HCT116 (cell line): Measurements from ENCODE around the gene PVR. TPM values are rescaled to one million over a fixed set of nuclear protein-coding genes. Genes with fewer than 3 reads are reported as not detected.
A peak's percentile ranks its signal among the peaks of the same experiment; 100 is the strongest.

Source experiments
- ATAC-seq: fragments of 200-7000 bp; cut with Tn5 transposase; 2 replicates; pipeline ENCODE4 v1.9.1; 2020; ENCODE audit warnings: mild to moderate bottlenecking, moderate library complexity
- BruUV-seq: library from RNA; stranded (reverse); fragments of 400-500 nt; replicated peaks from 2 replicates; lab custom pipeline; 2021; lab: Mats Ljungman, UMichigan
- CTCF ChIA-PET: fragments of 300-600 bp; sonication (Branson Sonifier 250); formaldehyde crosslinking; loops from one replicate; lab custom pipeline; 2021; ENCODE audit warnings: antibody characterized with exemption; lab: Charles Lee
- POLR2A ChIA-PET: fragments of 300-600, 350-600 bp; sonication (Branson Sonifier 250); formaldehyde crosslinking; loops from one replicate; lab custom pipeline; 2021; ENCODE audit warnings: antibody characterized with exemption; lab: Charles Lee
- RAD21 ChIA-PET, 2 experiments: fragments of 300-600 bp; sonication (Branson Sonifier 250); formaldehyde crosslinking; loops; one replicate each; lab custom pipeline; 2023; ENCODE audit warnings: low total read pairs in 2 of 2; ENCODE audit not compliant: uncharacterized antibody in 2 of 2, unreplicated experiment in 2 of 2, low non-redundant PET in 1 of 2; lab: Charles Lee
- DNase-seq: peaks from one replicate; pipeline ENCODE4 v3.0.0-alpha.2; 2010; ENCODE audit warnings: low read depth, low spot score
- H2AFZ ChIP-seq: fragments of 200-600 bp; shearing (Covaris generic), sonication (generic); 2 replicates; pipeline ENCODE4 v1.6.1; 2017; ENCODE audit warnings: low read depth, mixed run types, mixed read lengths, antibody characterized with exemption, low read length; ENCODE audit not compliant: poor library complexity, severe bottlenecking
- H3K27ac ChIP-seq: 2 replicates; pipeline ENCODE4 v1.5.1; 2012; ENCODE audit warnings: low read depth, low read length
- H3K27me3 ChIP-seq: fragments of 200-600 bp; sonication (generic); 2 replicates; pipeline ENCODE4 v1.6.1; 2016; ENCODE audit warnings: mixed run types, low read length, mixed read lengths; ENCODE audit not compliant: insufficient read depth
- H3K36me3 ChIP-seq, 2 experiments: fragments of 200-500 bp in 1 of 2; fragments of 200-600 bp in 1 of 2; sonication (Bioruptor generic) in 1 of 2; sonication (generic) in 1 of 2; 2 replicates each; pipeline versions ENCODE4 v1.5.1 to v1.6.1; 2014 to 2016; ENCODE audit warnings: low read length in 2 of 2, inconsistent platforms in 1 of 2, mixed read lengths in 1 of 2, mixed run types in 1 of 2; ENCODE audit not compliant: insufficient read depth in 2 of 2, control insufficient read depth in 1 of 2
- H3K4me1 ChIP-seq, 2 experiments: fragments of 200-600 bp in 1 of 2; sonication (generic) in 1 of 2; 2 replicates each; pipeline versions ENCODE4 v1.5.1 to v1.6.1; 2012 to 2017; ENCODE audit warnings: low read length in 2 of 2, inconsistent platforms in 1 of 2, mild to moderate bottlenecking in 1 of 2, mixed read lengths in 1 of 2, mixed run types in 1 of 2, moderate library complexity in 1 of 2; ENCODE audit not compliant: insufficient read depth in 2 of 2, control insufficient read depth in 1 of 2
- H3K4me2 ChIP-seq: fragments of 200-600 bp; sonication (generic); 2 replicates; pipeline ENCODE4 v1.6.1; 2017; ENCODE audit warnings: mixed run types, low read length, mixed read lengths
- H3K4me3 ChIP-seq, 2 experiments: fragments of 200-600 bp in 1 of 2; sonication (generic) in 1 of 2; replicated peaks in 1 of 2; 2 replicates each; pipeline ENCODE4 v1.5.1; 2011 to 2016; ENCODE audit warnings: low read length in 2 of 2, control low read depth in 1 of 2, low read depth in 1 of 2, mild to moderate bottlenecking in 1 of 2, mixed read lengths in 1 of 2, mixed run types in 1 of 2
- H3K79me2 ChIP-seq: fragments of 200-600 bp; sonication (generic); 2 replicates; pipeline ENCODE4 v1.6.1; 2017; ENCODE audit warnings: mild to moderate bottlenecking, mixed run types, low read length, moderate library complexity, mixed read lengths; ENCODE audit not compliant: insufficient read depth
- H3K9ac ChIP-seq: fragments of 200-600 bp; sonication (generic); 2 replicates; pipeline ENCODE4 v1.6.1; 2016; ENCODE audit warnings: low read length, mixed read lengths
- H3K9me2 ChIP-seq: fragments of 200-600 bp; sonication (generic), shearing (Covaris generic); 2 replicates; pipeline ENCODE4 v1.6.1; 2017; ENCODE audit warnings: mixed run types, mild to moderate bottlenecking, moderate library complexity; ENCODE audit not compliant: insufficient read depth
- H3K9me3 ChIP-seq, 2 experiments: fragments of 200-500 bp in 1 of 2; fragments of 200-600 bp in 1 of 2; sonication (Bioruptor generic) in 1 of 2; sonication (generic) in 1 of 2; 2 replicates each; pipeline ENCODE4 v1.6.1; 2014 to 2017; ENCODE audit warnings: low read length in 2 of 2, mixed read lengths in 2 of 2, inconsistent platforms in 1 of 2, low read depth in 1 of 2, mild to moderate bottlenecking in 1 of 2, mixed run types in 1 of 2, moderate library complexity in 1 of 2; ENCODE audit not compliant: control insufficient read depth in 1 of 2, insufficient read depth in 1 of 2
- H4K20me1 ChIP-seq: fragments of 200-600 bp; sonication (generic), shearing (Covaris generic); 2 replicates; pipeline ENCODE4 v1.6.1; 2017; ENCODE audit warnings: mixed run types, mild to moderate bottlenecking, moderate library complexity; ENCODE audit not compliant: insufficient read depth
- CBX3 ChIP-seq: IDR thresholded peaks from 2 replicates; pipeline ENCODE4 v1.6.1; 2012; ENCODE audit warnings: low read depth
- CEBPB ChIP-seq: IDR thresholded peaks from 2 replicates; pipeline ENCODE4 v1.6.1; 2012; ENCODE audit warnings: low read depth
- CTCF ChIP-seq, 3 experiments: fragments of 200-600 bp in 1 of 3; sonication (generic) in 1 of 3; IDR thresholded peaks in 2 of 3; conservative IDR thresholded peaks in 1 of 3; 2 replicates each; pipeline ENCODE4 v1.5.1; 2012 to 2017; ENCODE audit warnings: low read depth in 2 of 3, low read length in 2 of 3, antibody characterized with exemption in 1 of 3, borderline replicate concordance in 1 of 3, control low read depth in 1 of 3, mild to moderate bottlenecking in 1 of 3, mixed read lengths in 1 of 3, mixed run types in 1 of 3, moderate library complexity in 1 of 3; ENCODE audit not compliant: insufficient read depth in 1 of 3
- EGR1 ChIP-seq: IDR thresholded peaks from 2 replicates; pipeline ENCODE4 v1.6.1; 2012; ENCODE audit warnings: low read depth
- ELF1 ChIP-seq: IDR thresholded peaks from 2 replicates; pipeline ENCODE4 v1.6.1; 2012; ENCODE audit warnings: low read depth, borderline replicate concordance
- EZH2phosphoT487 ChIP-seq: fragments of 200-600 bp; IDR thresholded peaks from 2 replicates; pipeline ENCODE4 v1.6.1; 2018; ENCODE audit warnings: antibody characterized with exemption, borderline replicate concordance
- FOSL1 ChIP-seq: IDR thresholded peaks from 2 replicates; pipeline ENCODE4 v1.6.1; 2012; ENCODE audit warnings: low read depth
- JUND ChIP-seq: IDR thresholded peaks from 2 replicates; pipeline ENCODE4 v1.6.1; 2012
- MAX ChIP-seq: IDR thresholded peaks from 2 replicates; pipeline ENCODE4 v1.6.1; 2012
- POLR2AphosphoS5 ChIP-seq: IDR thresholded peaks from 2 replicates; pipeline ENCODE4 v1.6.1; 2011; ENCODE audit warnings: mild to moderate bottlenecking, low read depth, low read length, moderate library complexity
- RAD21 ChIP-seq: IDR thresholded peaks from 2 replicates; pipeline ENCODE4 v1.6.1; 2012; ENCODE audit warnings: low read depth, mild to moderate bottlenecking
- SIN3A ChIP-seq: IDR thresholded peaks from 2 replicates; pipeline ENCODE4 v1.6.1; 2012; ENCODE audit warnings: low read depth
- SP1 ChIP-seq: IDR thresholded peaks from 2 replicates; pipeline ENCODE4 v1.6.1; 2012; ENCODE audit warnings: low read depth
- SRF ChIP-seq: IDR thresholded peaks from 2 replicates; pipeline ENCODE4 v1.6.1; 2012; ENCODE audit warnings: low read depth
- TCF7L2 ChIP-seq: IDR thresholded peaks from 2 replicates; pipeline ENCODE4 v1.7.0; 2011; ENCODE audit warnings: borderline replicate concordance, inconsistent platforms; ENCODE audit not compliant: insufficient read depth, insufficient read length; ENCODE audit errors: extremely low read depth
- YY1 ChIP-seq: IDR thresholded peaks from 2 replicates; pipeline ENCODE4 v1.6.1; 2011; ENCODE audit warnings: low read length, low read depth, moderate library complexity, mild to moderate bottlenecking; ENCODE audit not compliant: insufficient replicate concordance; ENCODE audit errors: extremely low read depth
- ZFX ChIP-seq: fragments of 450-650 bp; IDR thresholded peaks from 2 replicates; pipeline ENCODE4 v1.6.1; 2017
- ZNF274 ChIP-seq: fragments of 200-500 bp; sonication (Bioruptor generic); IDR thresholded peaks from 2 replicates; pipeline ENCODE4 v1.6.1; 2014; ENCODE audit warnings: mild to moderate bottlenecking, low read depth, low read length, inconsistent platforms
- intact Hi-C: fragments of 100-400 bp; cut with micrococcal nuclease; formaldehyde crosslinking; loops from 2 replicates; pipeline ENCODE4 v1.10.0; 2022
- total RNA-seq: library from RNA; stranded (reverse); gene quantifications from one replicate; pipeline ENCODE4 v1.2.1, GENCODE V29; 2021; ENCODE audit not compliant: unreplicated experiment
- TF ChIP-seq, protein P1 (sequence below): IDR thresholded peaks from 2 replicates; pipeline ENCODE4 v1.6.1; 2012

PVR gene
- total RNA-seq, 1 experiment from 2014 or later = 62.0 TPM

GRCh38 chr19:44685877-44686276, 42.2 kb downstream of the PVR start:
- Histone ChIP-seq H3K36me3 (no peaks in the 10 kb centered on the region), H3K27me3 (no peaks in the 10 kb centered on the region), H3K4me2 (peak overlapping the region; percentile 66), H3K27ac (peak overlapping the region; percentile 69), H3K9me3 (no peaks in the 10 kb centered on the region), H3K4me3 (no peak overlapping the region), H3K9me2 (no peaks in the 10 kb centered on the region), H3K79me2 (no peaks in the 10 kb centered on the region), H4K20me1 (no peaks in the 10 kb centered on the region), H3K9ac (peak overlapping the region; percentile 13; the same call in 1 of the 2 replicates), H2AFZ (no peak overlapping the region), H3K4me1 (peaks cover 44 to 77% of the 10 kb centered on the region in 2 experiments)
- no TSS peak for BruUV-seq
- TF ChIP-seq SP1 = no peak
- no peak for TF ChIP-seq EZH2phosphoT487
- no peak for TF ChIP-seq POLR2AphosphoS5
- TF ChIP-seq YY1 = no peak
- no peak for TF ChIP-seq CTCF (IDR thresholded peaks at IDR 0.05 in 2 of 3, conservative IDR thresholded peaks at IDR 0.05 in 1 of 3; ENCODE audit: borderline replicate concordance in 1 of 3, insufficient read depth in 1 of 3, low read depth in 2 of 3, low read length in 2 of 3)
- no peak for TF ChIP-seq RAD21
- DNase-seq = no peak
- POLR2A ChIA-PET = interaction anchor here (1.0 kb wide), 1 partner anchor 9 kb away, joined by 3 read pairs; no protein-coding TSS in a partner anchor
- intact Hi-C loops = loop anchor here (10.0 kb wide), 1 partner anchor 159 kb away; the partner anchor contains the start of gene NECTIN2
- ATAC-seq = no peak
- CTCF ChIA-PET = interaction anchor here (1.1 to 1.8 kb wide), 3 partner anchors 9 to 109 kb away, joined by 3 to 8 read pairs (median 8); no protein-coding TSS in a partner anchor
- RAD21 ChIA-PET = interaction anchor here in 1 of 2 experiments (0.7 kb wide), 1 partner anchor 31 kb away, joined by 7 read pairs; no protein-coding TSS in a partner anchor

DNA sequence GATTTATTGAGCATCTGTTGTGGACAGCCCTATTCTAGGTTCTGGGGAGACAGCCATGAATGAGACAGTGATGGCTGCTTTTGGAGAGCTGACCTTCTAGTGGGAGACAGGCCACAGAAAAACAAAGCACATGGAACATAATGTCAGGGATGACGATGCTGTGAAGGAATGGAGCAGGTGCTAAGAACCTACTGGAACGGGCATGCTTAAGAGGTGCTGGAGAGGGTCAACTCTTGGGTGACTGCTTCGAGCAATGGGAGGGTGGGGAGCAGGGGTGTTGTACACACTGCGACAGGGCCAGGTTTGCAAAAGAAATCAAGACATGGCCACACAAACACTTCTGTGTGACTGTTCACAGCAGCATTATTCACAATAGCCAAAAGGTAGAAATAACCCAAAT, 43.2 kb downstream of the PVR start:
- Histone ChIP-seq H2AFZ (no peak overlapping the region), H4K20me1 (no peaks in the 10 kb centered on the region), H3K36me3 (no peaks in the 10 kb centered on the region), H3K27me3 (no peaks in the 10 kb centered on the region), H3K4me2 (no peak overlapping the region), H3K79me2 (no peaks in the 10 kb centered on the region), H3K9ac (no peak overlapping the region), H3K9me2 (no peaks in the 10 kb centered on the region), H3K4me1 (peaks cover 46 to 77% of the 10 kb centered on the region in 2 experiments), H3K9me3 (no peaks in the 10 kb centered on the region), H3K27ac (no peak overlapping the region), H3K4me3 (no peak overlapping the region)
- no TSS peak for BruUV-seq
- TF ChIP-seq SIN3A (no peak), CEBPB (no peak), JUND (no peak), ZFX (no peak), EGR1 (no peak), SP1 (no peak), TCF7L2 (no peak), CBX3 (no peak), SRF (no peak), FOSL1 (no peak), YY1 (no peak), EZH2phosphoT487 (no peak), MAX (no peak), POLR2AphosphoS5 (no peak), ZNF274 (no peak), ELF1 (no peak)
- TF ChIP-seq, protein P1, sequence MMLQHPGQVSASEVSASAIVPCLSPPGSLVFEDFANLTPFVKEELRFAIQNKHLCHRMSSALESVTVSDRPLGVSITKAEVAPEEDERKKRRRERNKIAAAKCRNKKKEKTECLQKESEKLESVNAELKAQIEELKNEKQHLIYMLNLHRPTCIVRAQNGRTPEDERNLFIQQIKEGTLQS = no peak
- ATAC-seq (no peak), DNase-seq (no peak)
- intact Hi-C loops = loop anchor here (10.0 kb wide), 1 partner anchor 158 kb away; the partner anchor contains the start of gene NECTIN2
- RAD21 ChIA-PET = no interaction called here
- CTCF ChIA-PET = no interaction called here
- POLR2A ChIA-PET = no interaction called here
